Astrocyte (in vitro differentiated cells and primary cell): ENCODE data around the gene WT1.

Experiments
- CTCF ChIP-seq: IDR thresholded peaks from 2 replicates; pipeline ENCODE4 v1.5.1; 2011; ENCODE audit warnings: low read depth, mild to moderate bottlenecking, inconsistent platforms, low read length, moderate library complexity; ENCODE audit not compliant: insufficient read depth
- EZH2 ChIP-seq: IDR thresholded peaks from 2 replicates; pipeline ENCODE4 v1.6.1; 2012; ENCODE audit warnings: mild to moderate bottlenecking, low read length, inconsistent platforms; ENCODE audit not compliant: insufficient read depth

- TF ChIP-seq CTCF: no peak
- TF ChIP-seq EZH2: no peak
Measured at GRCh38 chr11:32388365-32388764, 47.0 kb downstream of the WT1 start.
